Measurements from ENCODE around the gene OOSP3. TPM values are rescaled to one million over a fixed set of nuclear protein-coding genes. Genes with fewer than 3 reads are reported as not detected.

Gene OOSP3
- total RNA-seq, 2 experiments from 2014 or later = not detected

- Histone ChIP-seq H3K27ac (ENCODE audit: low read depth, low read length, poor library complexity, severe bottlenecking) (no peak overlapping the region), H2AFZ (ENCODE audit: low read length) (no peak overlapping the region), H3K36me3 (ENCODE audit: insufficient read depth, low read length) (no peaks in the 10 kb centered on the region), H3K9me2 (ENCODE audit: insufficient read depth, low read length) (no peaks in the 10 kb centered on the region), H3K4me1 (ENCODE audit: insufficient read depth, low read length, poor library complexity, severe bottlenecking) (no peaks in the 10 kb centered on the region), H3K4me3 (ENCODE audit: low read depth, low read length, poor library complexity, severe bottlenecking) (no peak overlapping the region), H4K20me1 (ENCODE audit: insufficient read depth, low read length) (no peaks in the 10 kb centered on the region), H3K4me2 (ENCODE audit: low read length) (no peak overlapping the region), H3K79me2 (ENCODE audit: insufficient read depth, low read depth, low read length) (no peaks in the 10 kb centered on the region), H3K9me3 (ENCODE audit: low read length) (no peaks in the 10 kb centered on the region)
- no peak for DNase-seq (ENCODE audit: low spot score)
- ChIA-PET CTCF (ENCODE audit: unreplicated experiment) (no interaction called here), POLR2A (interaction anchor here (0.6 to 0.7 kb wide), 2 partner anchors 299 to 345 kb away, joined by 3 to 7 read pairs; no protein-coding TSS in a partner anchor)
- no TSS peak for BruUV-seq (replicated peaks)
- intact Hi-C loops (cut with micrococcal nuclease; ENCODE audit: unreplicated experiment) = no loop called here
- TF ChIP-seq CTCF (conservative IDR thresholded peaks at IDR 0.05; ENCODE audit: low read length) (no peak), EZH2phosphoT487 (IDR thresholded peaks at IDR 0.05; ENCODE audit: borderline replicate concordance, low read depth, low read length) (no peak)
Observed at GRCh38 chr11:59894616-59895015, 16.0 kb downstream of the OOSP3 start.

- H4K20me1 ChIP-seq (ENCODE audit: insufficient read depth, low read length) = no peaks in the 10 kb centered on the region
- no peak overlapping the region for H2AFZ ChIP-seq (ENCODE audit: low read length)
- no peaks in the 10 kb centered on the region for H3K4me1 ChIP-seq (ENCODE audit: insufficient read depth, low read length, poor library complexity, severe bottlenecking)
- H3K27ac ChIP-seq (ENCODE audit: low read depth, low read length, poor library complexity, severe bottlenecking) = no peak overlapping the region
- H3K9me3 ChIP-seq (ENCODE audit: low read length) = no peaks in the 10 kb centered on the region
- ChIA-PET POLR2A (no interaction called here), CTCF (ENCODE audit: unreplicated experiment) (no interaction called here)
- no peak for DNase-seq (ENCODE audit: low spot score)
- no TSS peak for BruUV-seq (replicated peaks)
- no peak for TF ChIP-seq EZH2phosphoT487 (IDR thresholded peaks at IDR 0.05; ENCODE audit: borderline replicate concordance, low read depth, low read length)
- TF ChIP-seq CTCF (conservative IDR thresholded peaks at IDR 0.05; ENCODE audit: low read length) = no peak
- intact Hi-C loops (cut with micrococcal nuclease; ENCODE audit: unreplicated experiment) = no loop called here
- H3K79me2 ChIP-seq (ENCODE audit: insufficient read depth, low read depth, low read length) = no peaks in the 10 kb centered on the region
- no peaks in the 10 kb centered on the region for H3K36me3 ChIP-seq (ENCODE audit: insufficient read depth, low read length)
- no peak overlapping the region for H3K4me2 ChIP-seq (ENCODE audit: low read length)
- no peak overlapping the region for H3K4me3 ChIP-seq (ENCODE audit: low read depth, low read length, poor library complexity, severe bottlenecking)
- H3K9me2 ChIP-seq (ENCODE audit: insufficient read depth, low read length) = no peaks in the 10 kb centered on the region
Observed at GRCh38 chr11:59898046-59898445, 19.5 kb downstream of the OOSP3 start.

- H3K4me2 ChIP-seq (ENCODE audit: low read length) = no peak overlapping the region
- no peak overlapping the region for H3K4me3 ChIP-seq (ENCODE audit: low read depth, low read length, poor library complexity, severe bottlenecking)
- H4K20me1 ChIP-seq (ENCODE audit: insufficient read depth, low read length) = no peaks in the 10 kb centered on the region
- no TSS peak for BruUV-seq (replicated peaks)
- ChIA-PET CTCF (ENCODE audit: unreplicated experiment) (no interaction called here), POLR2A (no interaction called here)
- no peaks in the 10 kb centered on the region for H3K4me1 ChIP-seq (ENCODE audit: insufficient read depth, low read length, poor library complexity, severe bottlenecking)
- no peaks in the 10 kb centered on the region for H3K79me2 ChIP-seq (ENCODE audit: insufficient read depth, low read depth, low read length)
- TF ChIP-seq EZH2phosphoT487 (IDR thresholded peaks at IDR 0.05; ENCODE audit: borderline replicate concordance, low read depth, low read length) (no peak), CTCF (conservative IDR thresholded peaks at IDR 0.05; ENCODE audit: low read length) (no peak)
- intact Hi-C loops (cut with micrococcal nuclease; ENCODE audit: unreplicated experiment) = no loop called here
- no peaks in the 10 kb centered on the region for H3K36me3 ChIP-seq (ENCODE audit: insufficient read depth, low read length)
- DNase-seq (ENCODE audit: low spot score) = no peak
- H3K9me2 ChIP-seq (ENCODE audit: insufficient read depth, low read length) = no peaks in the 10 kb centered on the region
- H3K9me3 ChIP-seq (ENCODE audit: low read length) = no peaks in the 10 kb centered on the region
- no peak overlapping the region for H3K27ac ChIP-seq (ENCODE audit: low read depth, low read length, poor library complexity, severe bottlenecking)
- no peak overlapping the region for H2AFZ ChIP-seq (ENCODE audit: low read length)
Observed at GRCh38 chr11:59898650-59899049, 20.1 kb downstream of the OOSP3 start.
